ENCODE results near the gene SNIP1. TPM values are rescaled to one million over a fixed set of nuclear protein-coding genes. Genes with fewer than 3 reads are reported as not detected.

The SNIP1 gene
- total RNA-seq, 2 donors from 2014 or later = 20.2 TPM

DNA sequence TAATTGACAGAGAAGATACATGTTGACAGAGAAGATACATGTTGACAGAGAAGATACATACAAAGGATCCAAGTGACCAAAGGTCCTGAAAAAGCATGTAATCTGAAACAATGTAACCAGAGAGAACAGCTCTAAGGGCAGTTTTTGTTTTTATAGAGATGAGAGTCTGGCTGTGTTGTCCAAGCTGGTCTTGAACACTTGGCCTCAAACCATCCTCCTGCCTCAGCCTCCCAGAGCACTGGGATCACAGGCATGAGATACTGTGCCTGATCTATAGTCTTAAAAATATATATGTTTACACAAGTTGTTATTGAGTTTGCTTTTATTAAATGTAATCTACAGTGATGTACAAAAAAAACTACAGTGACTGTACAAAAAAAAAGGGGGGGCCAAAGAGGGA lies 52.0 kb downstream of the SNIP1 start:
- Histone ChIP-seq H3K9me3 (ENCODE audit: control insufficient read depth, low read length) (no peaks in the 10 kb centered on the region), H3K4me3 (ENCODE audit: low read length) (no peak overlapping the region), H3K36me3 (ENCODE audit: control insufficient read depth, insufficient read depth, low read length) (peaks cover 68% of the 10 kb centered on the region), H3K4me1 (ENCODE audit: control insufficient read depth, insufficient read depth, low read length) (no peaks in the 10 kb centered on the region), H3K9ac (ENCODE audit: extremely low read depth, low read length, poor library complexity, severe bottlenecking) (no peak overlapping the region), H3K27ac (ENCODE audit: low read depth, low read length) (no peak overlapping the region), H3K27me3 (ENCODE audit: control insufficient read depth, insufficient read depth, low read length, poor library complexity, severe bottlenecking) (no peaks in the 10 kb centered on the region)
- peaks cover 36% of the 10 kb centered on the region for H3K36me3 Mint-ChIP-seq (ENCODE audit: low read depth)
- H3K4me3 Mint-ChIP-seq = no peak overlapping the region
- H3K4me1 Mint-ChIP-seq = no peaks in the 10 kb centered on the region
- H3K27ac Mint-ChIP-seq = no peak overlapping the region
- H3K9me3 Mint-ChIP-seq = no peaks in the 10 kb centered on the region
- TF ChIP-seq CTCF (conservative IDR thresholded peaks at IDR 0.05) = no peak
- no peak for DNase-seq
- no peaks in the 10 kb centered on the region for H3K27me3 Mint-ChIP-seq (ENCODE audit: insufficient read depth)

- H3K9ac ChIP-seq (ENCODE audit: extremely low read depth, low read length, poor library complexity, severe bottlenecking) = no peak overlapping the region
- Mint-ChIP-seq H3K4me3 (no peak overlapping the region), H3K9me3 (no peaks in the 10 kb centered on the region), H3K4me1 (no peaks in the 10 kb centered on the region), H3K36me3 (ENCODE audit: low read depth) (peaks cover 37% of the 10 kb centered on the region), H3K27me3 (ENCODE audit: insufficient read depth) (no peaks in the 10 kb centered on the region), H3K27ac (no peak overlapping the region)
- H3K4me3 ChIP-seq (ENCODE audit: low read length) = no peak overlapping the region
- H3K27me3 ChIP-seq (ENCODE audit: control insufficient read depth, insufficient read depth, low read length, poor library complexity, severe bottlenecking) = no peaks in the 10 kb centered on the region
- DNase-seq = no peak
- no peak overlapping the region for H3K27ac ChIP-seq (ENCODE audit: low read depth, low read length)
- 90 to 97% methylated on average over 5 of the region's 5 CpGs for WGBS, 2 experiments (ENCODE audit: insufficient coverage in 1 of 2, insufficient read length in 1 of 2)
- peaks cover 70% of the 10 kb centered on the region for H3K36me3 ChIP-seq (ENCODE audit: control insufficient read depth, insufficient read depth, low read length)
- no peak for TF ChIP-seq CTCF (conservative IDR thresholded peaks at IDR 0.05)
- no peaks in the 10 kb centered on the region for H3K4me1 ChIP-seq (ENCODE audit: control insufficient read depth, insufficient read depth, low read length)
- no peaks in the 10 kb centered on the region for H3K9me3 ChIP-seq (ENCODE audit: control insufficient read depth, low read length)
Measured at GRCh38 chr1:37501661-37502060, 52.4 kb downstream of the SNIP1 start.

DNA sequence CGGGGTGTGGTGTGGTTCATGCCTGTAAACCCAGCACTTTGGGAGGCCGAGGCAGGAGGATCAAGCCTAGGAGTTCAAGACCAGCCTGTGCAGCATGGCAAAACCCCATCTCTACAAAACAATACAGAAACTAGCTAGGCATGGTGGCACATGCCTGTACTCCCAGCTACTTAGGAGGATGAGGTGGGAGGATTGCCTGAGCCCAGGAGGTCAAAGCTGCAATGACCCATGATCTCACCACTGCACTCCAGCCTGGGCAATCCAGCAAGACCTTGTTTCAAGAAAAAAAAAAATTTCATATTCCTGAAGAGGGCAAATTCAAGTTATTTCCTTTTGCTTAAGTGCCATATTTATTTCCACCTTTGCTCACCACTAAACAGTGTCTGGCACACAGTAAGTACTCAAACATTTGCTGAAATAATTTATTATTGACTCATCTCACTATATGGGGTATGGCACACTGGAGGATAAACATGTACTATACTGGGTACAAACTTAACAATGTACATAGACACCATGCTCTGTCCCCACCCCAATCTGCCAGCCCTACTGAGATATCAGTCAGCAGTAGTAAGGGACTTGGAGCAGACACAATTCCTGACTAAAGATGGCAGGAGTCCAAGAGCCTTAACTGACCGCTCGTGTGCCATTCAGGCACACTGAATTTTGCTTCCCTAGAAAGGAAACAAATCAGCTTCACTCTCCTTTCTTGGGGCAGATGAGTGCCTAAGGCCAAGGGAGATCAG lies 55.0 kb downstream of the SNIP1 start:
- H3K27ac Mint-ChIP-seq = no peak overlapping the region
- no peak overlapping the region for H3K27ac ChIP-seq (ENCODE audit: low read depth, low read length)
- H3K4me3 ChIP-seq (ENCODE audit: low read length) = no peak overlapping the region
- peaks cover 31% of the 10 kb centered on the region for H3K36me3 Mint-ChIP-seq (ENCODE audit: low read depth)
- H3K9ac ChIP-seq (ENCODE audit: extremely low read depth, low read length, poor library complexity, severe bottlenecking) = no peak overlapping the region
- no peaks in the 10 kb centered on the region for H3K9me3 Mint-ChIP-seq
- no peaks in the 10 kb centered on the region for H3K4me1 Mint-ChIP-seq
- peaks cover 68% of the 10 kb centered on the region for H3K36me3 ChIP-seq (ENCODE audit: control insufficient read depth, insufficient read depth, low read length)
- no peaks in the 10 kb centered on the region for H3K27me3 Mint-ChIP-seq (ENCODE audit: insufficient read depth)
- H3K9me3 ChIP-seq (ENCODE audit: control insufficient read depth, low read length) = no peaks in the 10 kb centered on the region
- no peaks in the 10 kb centered on the region for H3K27me3 ChIP-seq (ENCODE audit: control insufficient read depth, insufficient read depth, low read length, poor library complexity, severe bottlenecking)
- TF ChIP-seq CTCF (conservative IDR thresholded peaks at IDR 0.05) = no peak
- WGBS, 2 experiments (ENCODE audit: insufficient coverage in 1 of 2, insufficient read length in 1 of 2) = 97 to 100% methylated on average over 2 to 4 of the region's 4 CpGs
- H3K4me1 ChIP-seq (ENCODE audit: control insufficient read depth, insufficient read depth, low read length) = no peaks in the 10 kb centered on the region
- no peak overlapping the region for H3K4me3 Mint-ChIP-seq
- no peak for DNase-seq
